CD4-positive, CD25-positive, alpha-beta regulatory T cell (primary cell): Measurements from ENCODE around the gene MANSC1. TPM values are rescaled to one million over a fixed set of nuclear protein-coding genes. Genes with fewer than 3 reads are reported as not detected.

ENCODE experiments used
- ATAC-seq, 2 donors: fragments of 150-1000 bp; cut with Tn5 transposase; one replicate each; pipeline ENCODE4 v1.10.0; 2021; ENCODE audit warnings: low read depth in 2 of 2, moderate number of reproducible peaks in 2 of 2, moderate library complexity in 1 of 2
- DNase-seq, 3 donors: peaks; one replicate each; pipeline versions ENCODE4 v3.0.0 to v3.0.0-alpha.2; 2012 to 2022; ENCODE audit warnings: mixed read lengths in 1 of 3
- H3K27ac ChIP-seq: one replicate; pipeline ENCODE4 v1.7.0; 2013; ENCODE audit warnings: mild to moderate bottlenecking, low read length; ENCODE audit not compliant: insufficient read depth, poor library complexity, severe bottlenecking
- H3K27me3 ChIP-seq: one replicate; pipeline ENCODE4 v1.7.0; 2013; ENCODE audit warnings: low read length; ENCODE audit not compliant: control insufficient read depth, insufficient read depth
- H3K36me3 ChIP-seq: one replicate; pipeline ENCODE4 v1.7.0; 2013; ENCODE audit warnings: mild to moderate bottlenecking, low read length, moderate library complexity; ENCODE audit not compliant: control insufficient read depth, insufficient read depth
- H3K4me1 ChIP-seq: 2 replicates; pipeline ENCODE4 v1.7.0; 2013; ENCODE audit warnings: mild to moderate bottlenecking, low read length; ENCODE audit not compliant: insufficient read depth, control insufficient read depth, poor library complexity, severe bottlenecking
- H3K4me3 ChIP-seq: one replicate; pipeline ENCODE4 v1.7.0; 2013; ENCODE audit warnings: low read depth, mild to moderate bottlenecking, low read length, moderate library complexity
- H3K9me3 ChIP-seq, 2 experiments: 1 replicate in 1 of 2; 2 replicates in 1 of 2; pipeline ENCODE4 v1.7.0; 2013; ENCODE audit warnings: low read length in 2 of 2, mild to moderate bottlenecking in 1 of 2, moderate library complexity in 1 of 2; ENCODE audit not compliant: control insufficient read depth in 2 of 2
- H3K27ac Mint-ChIP-seq, 3 donors: one replicate each; pipeline ENCODE4 v1.8.0; 2020 to 2022; ENCODE audit warnings: mild to moderate bottlenecking in 3 of 3, mixed read lengths in 3 of 3, moderate library complexity in 2 of 3
- H3K27me3 Mint-ChIP-seq: one replicate; pipeline ENCODE4 v1.8.0; 2022; ENCODE audit warnings: mild to moderate bottlenecking, mixed read lengths
- H3K36me3 Mint-ChIP-seq: one replicate; pipeline ENCODE4 v1.8.0; 2020; ENCODE audit warnings: mixed read lengths
- H3K4me1 Mint-ChIP-seq, 4 donors: one replicate each; pipeline ENCODE4 v1.8.0; 2020 to 2022; ENCODE audit warnings: mixed read lengths in 4 of 4, mild to moderate bottlenecking in 1 of 4
- H3K4me3 Mint-ChIP-seq, 4 donors: one replicate each; pipeline ENCODE4 v1.8.0; 2020 to 2022; ENCODE audit warnings: mild to moderate bottlenecking in 4 of 4, mixed read lengths in 4 of 4, moderate library complexity in 3 of 4
- H3K9me3 Mint-ChIP-seq, 7 donors: one replicate each; pipeline ENCODE4 v1.8.0; 2020 to 2022; ENCODE audit warnings: mixed read lengths in 7 of 7, mild to moderate bottlenecking in 3 of 7, moderate library complexity in 2 of 7
- polyA plus RNA-seq, 4 donors: library from polyadenylated mRNA; unstranded; fragments of 300-500 nt; fragmentation: Illumina TruSeq; gene quantifications; one replicate each; pipeline ENCODE4 v1.2.3, GENCODE V29; 2021
- total RNA-seq: library from RNA; stranded (reverse); gene quantifications from one replicate; pipeline ENCODE4 v1.2.3, GENCODE V29; 2022

MANSC1 gene
- total RNA-seq: 0.22 TPM
- 1 to 10 TPM in 2 of 4 donors, under 1 TPM in 2; 0.43 to 1.3 (median 0.89) TPM for polyA plus RNA-seq

GRCh38 chr12:12349711-12350665, at the start of gene MANSC1:
Gene MANSC1, minus strand, starts transcription at chr12:12350242. Its CDS starts 6,928 bp downstream, at chr12:12343314.
- Histone ChIP-seq H3K27ac (peak within 1 kb of the TSS; percentile 63), H3K36me3 (no peaks in the 10 kb centered on the region), H3K4me3 (peak within 1 kb of the TSS; percentile 52), H3K9me3 (no peaks in the 10 kb centered on the region), H3K4me1 (peaks cover 16% of the 10 kb centered on the region), H3K27me3 (no peaks in the 10 kb centered on the region)
- peaks cover 0 to 5% (median 0%) of the 10 kb centered on the region in 7 donors for H3K9me3 Mint-ChIP-seq
- H3K27ac Mint-ChIP-seq: peak within 1 kb of the TSS; percentile 72 to 84 (median 80)
- H3K27me3 Mint-ChIP-seq: no peaks in the 10 kb centered on the region
- H3K36me3 Mint-ChIP-seq: no peaks in the 10 kb centered on the region
- peak within 1 kb of the TSS; percentile 76 to 83 (median 79) for H3K4me3 Mint-ChIP-seq
- ATAC-seq: peak; percentile 55 to 57
- peak; percentile 26 to 76 (median 45) for DNase-seq
- peaks cover 12 to 34% (median 24%) of the 10 kb centered on the region in 4 donors for H3K4me1 Mint-ChIP-seq

- Histone ChIP-seq H3K36me3 (peaks cover 4% of the 10 kb centered on the region), H3K27ac (no peak overlapping the region), H3K27me3 (no peaks in the 10 kb centered on the region), H3K4me3 (no peak overlapping the region), H3K9me3 (no peaks in the 10 kb centered on the region), H3K4me1 (peaks cover 23% of the 10 kb centered on the region)
- ATAC-seq (no peak), DNase-seq (no peak)
- Mint-ChIP-seq H3K4me1 (peaks cover 31 to 60% (median 50%) of the 10 kb centered on the region in 4 donors), H3K27me3 (no peaks in the 10 kb centered on the region), H3K9me3 (peaks cover 0 to 8% (median 0%) of the 10 kb centered on the region in 7 donors), H3K4me3 (no peak overlapping the region), H3K36me3 (peaks cover 44% of the 10 kb centered on the region), H3K27ac (peak overlapping the region; percentile 51 to 81 (median 72))
Observed at GRCh38 chr12:12399161-12399560, 49.1 kb upstream of the MANSC1 start.

- Mint-ChIP-seq H3K27ac (peak overlapping the region in 2 of 3 donors; percentile 49 to 58), H3K36me3 (peaks cover 40% of the 10 kb centered on the region), H3K9me3 (peaks cover 0 to 8% (median 0%) of the 10 kb centered on the region in 7 donors), H3K27me3 (no peaks in the 10 kb centered on the region), H3K4me3 (no peak overlapping the region), H3K4me1 (peaks cover 23 to 55% (median 44%) of the 10 kb centered on the region in 4 donors)
- Histone ChIP-seq H3K9me3 (no peaks in the 10 kb centered on the region), H3K27ac (no peak overlapping the region), H3K27me3 (no peaks in the 10 kb centered on the region), H3K36me3 (peaks cover 4% of the 10 kb centered on the region), H3K4me1 (peaks cover 21% of the 10 kb centered on the region), H3K4me3 (no peak overlapping the region)
- no peak for DNase-seq
- no peak for ATAC-seq
Observed at GRCh38 chr12:12398026-12398859, 48.2 kb upstream of the MANSC1 start.

DNA sequence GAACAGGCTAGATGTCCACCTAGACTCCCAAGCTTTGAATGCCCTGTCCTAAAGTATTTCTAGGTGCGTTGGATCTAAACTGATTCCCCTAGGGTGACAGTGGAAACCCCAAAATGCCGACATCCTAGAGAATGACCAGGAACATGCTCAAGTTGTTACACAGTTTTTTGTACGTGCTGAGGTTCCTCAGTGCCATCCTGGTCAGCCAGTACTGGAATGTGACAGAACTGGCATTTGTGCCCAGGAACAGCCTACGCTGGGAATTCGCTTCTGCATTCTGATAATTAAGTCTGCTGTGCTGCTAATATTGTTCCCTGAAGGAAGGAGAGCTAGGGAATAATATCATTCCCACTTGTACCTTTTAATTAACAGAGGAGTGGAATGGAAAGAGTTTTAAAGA, 47.1 kb upstream of the MANSC1 start:
- peaks cover 0 to 8% (median 0%) of the 10 kb centered on the region in 7 donors for H3K9me3 Mint-ChIP-seq
- Histone ChIP-seq H3K4me3 (no peak overlapping the region), H3K9me3 (no peaks in the 10 kb centered on the region), H3K27me3 (no peaks in the 10 kb centered on the region), H3K4me1 (peaks cover 24% of the 10 kb centered on the region), H3K27ac (no peak overlapping the region), H3K36me3 (peaks cover 4% of the 10 kb centered on the region)
- H3K36me3 Mint-ChIP-seq: peaks cover 39% of the 10 kb centered on the region
- no peaks in the 10 kb centered on the region for H3K27me3 Mint-ChIP-seq
- no peak for ATAC-seq
- no peak for DNase-seq
- no peak overlapping the region for H3K4me3 Mint-ChIP-seq
- peaks cover 19 to 55% (median 36%) of the 10 kb centered on the region in 4 donors for H3K4me1 Mint-ChIP-seq
- peak overlapping the region in 2 of 3 donors; percentile 51 to 75 for H3K27ac Mint-ChIP-seq

GRCh38 chr12:12396694-12397093, 46.7 kb upstream of the MANSC1 start:
- peaks cover 4% of the 10 kb centered on the region for H3K36me3 ChIP-seq
- ATAC-seq (no peak), DNase-seq (no peak)
- no peak overlapping the region for H3K27ac ChIP-seq
- no peak overlapping the region for H3K4me3 ChIP-seq
- Mint-ChIP-seq H3K4me3 (no peak overlapping the region), H3K27ac (peak overlapping the region; percentile 23 to 75 (median 51)), H3K27me3 (no peaks in the 10 kb centered on the region), H3K36me3 (peaks cover 37% of the 10 kb centered on the region), H3K9me3 (peaks cover 0 to 8% (median 0%) of the 10 kb centered on the region in 7 donors), H3K4me1 (peaks cover 19 to 55% (median 35%) of the 10 kb centered on the region in 4 donors)
- H3K27me3 ChIP-seq: no peaks in the 10 kb centered on the region
- no peaks in the 10 kb centered on the region for H3K9me3 ChIP-seq
- peaks cover 24% of the 10 kb centered on the region for H3K4me1 ChIP-seq

DNA sequence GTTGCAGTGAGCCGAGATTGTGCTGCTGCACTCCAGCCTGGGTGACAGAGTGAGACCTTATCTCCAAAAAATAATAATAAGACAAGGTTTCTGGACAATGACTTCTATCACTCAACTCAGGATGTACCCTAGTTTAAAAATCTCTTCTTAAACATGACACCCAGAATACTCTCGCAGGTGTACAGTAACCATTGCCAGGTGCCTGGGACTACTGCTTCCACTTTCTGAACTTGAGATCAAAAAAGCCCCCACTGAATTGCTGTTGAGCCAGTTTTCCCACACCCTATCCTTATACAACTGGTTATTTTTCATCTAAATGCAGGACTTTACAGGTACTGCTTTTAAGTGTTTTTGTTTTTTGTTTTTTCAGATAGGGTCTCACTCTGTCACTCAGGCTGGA, 43.1 kb upstream of the MANSC1 start:
- Mint-ChIP-seq H3K4me1 (peaks cover 24 to 59% (median 41%) of the 10 kb centered on the region in 4 donors), H3K27ac (no peak overlapping the region), H3K4me3 (no peak overlapping the region), H3K27me3 (no peaks in the 10 kb centered on the region), H3K36me3 (peaks cover 25% of the 10 kb centered on the region), H3K9me3 (peaks cover 0 to 1% (median 0%) of the 10 kb centered on the region in 7 donors)
- H3K4me3 ChIP-seq: no peak overlapping the region
- H3K27me3 ChIP-seq: no peaks in the 10 kb centered on the region
- peaks cover 4% of the 10 kb centered on the region for H3K36me3 ChIP-seq
- H3K4me1 ChIP-seq: peaks cover 24% of the 10 kb centered on the region
- no peaks in the 10 kb centered on the region for H3K9me3 ChIP-seq
- no peak overlapping the region for H3K27ac ChIP-seq
- no peak for ATAC-seq
- no peak for DNase-seq

GRCh38 chr12:12392413-12392812, 42.4 kb upstream of the MANSC1 start:
- no peaks in the 10 kb centered on the region for H3K27me3 Mint-ChIP-seq

More at GRCh38 chr12:12392413-12392812, 42.4 kb upstream of the MANSC1 start:
- Histone ChIP-seq H3K4me1 (peaks cover 29% of the 10 kb centered on the region), H3K27me3 (no peaks in the 10 kb centered on the region), H3K9me3 (no peaks in the 10 kb centered on the region), H3K36me3 (peaks cover 4% of the 10 kb centered on the region), H3K4me3 (no peak overlapping the region), H3K27ac (no peak overlapping the region)
- H3K9me3 Mint-ChIP-seq: peaks cover 0 to 1% (median 0%) of the 10 kb centered on the region in 7 donors
- no peak for ATAC-seq
- peak overlapping the region in 1 of 4 donors; percentile 22 for H3K4me3 Mint-ChIP-seq
- H3K27ac Mint-ChIP-seq: peak overlapping the region in 2 of 3 donors; percentile 23 to 57
- peaks cover 28 to 63% (median 41%) of the 10 kb centered on the region in 4 donors for H3K4me1 Mint-ChIP-seq
- no peak for DNase-seq
- H3K36me3 Mint-ChIP-seq: peaks cover 20% of the 10 kb centered on the region
